ENCODE measurements around the gene SIM2. TPM values are rescaled to one million over a fixed set of nuclear protein-coding genes. Genes with fewer than 3 reads are reported as not detected.

SIM2 gene
- total RNA-seq, 1 donor from 2014 or later: 14.8 TPM

DNA sequence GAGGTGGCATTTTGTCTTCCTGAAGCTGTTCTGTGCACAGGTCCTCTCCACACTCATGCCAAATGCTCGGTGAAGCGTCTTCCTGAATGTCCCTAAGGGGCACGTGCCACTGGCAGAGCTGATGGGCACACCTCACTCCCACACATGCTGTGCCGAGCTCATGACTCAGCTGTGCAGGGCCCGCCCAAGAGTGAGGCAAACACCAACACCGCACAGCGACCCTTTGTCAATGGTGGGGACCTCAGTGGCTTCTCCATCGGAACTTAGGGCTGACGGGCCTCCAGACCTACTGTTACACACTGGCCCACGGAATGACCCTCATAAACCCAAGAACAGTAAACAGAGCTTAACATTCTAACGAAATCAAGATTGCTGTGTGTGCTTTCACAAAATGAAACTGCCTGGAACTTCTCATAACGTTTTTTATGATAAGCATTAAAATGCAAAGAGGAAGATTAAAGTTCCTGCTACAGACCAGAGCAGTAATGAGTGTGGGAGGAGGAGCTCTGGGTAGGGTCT is 89.3 kb downstream of the SIM2 start:
- Mint-ChIP-seq H3K9me3 (no peaks in the 10 kb centered on the region), H3K4me1 (ENCODE audit: unreplicated experiment) (peaks cover 12% of the 10 kb centered on the region), H3K27ac (no peak overlapping the region), H3K27me3 (peaks cover 2% of the 10 kb centered on the region), H3K4me3 (no peak overlapping the region), H3K36me3 (no peaks in the 10 kb centered on the region)
- TF ChIP-seq, protein P1, sequence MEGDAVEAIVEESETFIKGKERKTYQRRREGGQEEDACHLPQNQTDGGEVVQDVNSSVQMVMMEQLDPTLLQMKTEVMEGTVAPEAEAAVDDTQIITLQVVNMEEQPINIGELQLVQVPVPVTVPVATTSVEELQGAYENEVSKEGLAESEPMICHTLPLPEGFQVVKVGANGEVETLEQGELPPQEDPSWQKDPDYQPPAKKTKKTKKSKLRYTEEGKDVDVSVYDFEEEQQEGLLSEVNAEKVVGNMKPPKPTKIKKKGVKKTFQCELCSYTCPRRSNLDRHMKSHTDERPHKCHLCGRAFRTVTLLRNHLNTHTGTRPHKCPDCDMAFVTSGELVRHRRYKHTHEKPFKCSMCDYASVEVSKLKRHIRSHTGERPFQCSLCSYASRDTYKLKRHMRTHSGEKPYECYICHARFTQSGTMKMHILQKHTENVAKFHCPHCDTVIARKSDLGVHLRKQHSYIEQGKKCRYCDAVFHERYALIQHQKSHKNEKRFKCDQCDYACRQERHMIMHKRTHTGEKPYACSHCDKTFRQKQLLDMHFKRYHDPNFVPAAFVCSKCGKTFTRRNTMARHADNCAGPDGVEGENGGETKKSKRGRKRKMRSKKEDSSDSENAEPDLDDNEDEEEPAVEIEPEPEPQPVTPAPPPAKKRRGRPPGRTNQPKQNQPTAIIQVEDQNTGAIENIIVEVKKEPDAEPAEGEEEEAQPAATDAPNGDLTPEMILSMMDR (conservative IDR thresholded peaks at IDR 0.05): no peak
- DNase-seq (ENCODE audit: extremely low spot score, unreplicated experiment): no peak

DNA sequence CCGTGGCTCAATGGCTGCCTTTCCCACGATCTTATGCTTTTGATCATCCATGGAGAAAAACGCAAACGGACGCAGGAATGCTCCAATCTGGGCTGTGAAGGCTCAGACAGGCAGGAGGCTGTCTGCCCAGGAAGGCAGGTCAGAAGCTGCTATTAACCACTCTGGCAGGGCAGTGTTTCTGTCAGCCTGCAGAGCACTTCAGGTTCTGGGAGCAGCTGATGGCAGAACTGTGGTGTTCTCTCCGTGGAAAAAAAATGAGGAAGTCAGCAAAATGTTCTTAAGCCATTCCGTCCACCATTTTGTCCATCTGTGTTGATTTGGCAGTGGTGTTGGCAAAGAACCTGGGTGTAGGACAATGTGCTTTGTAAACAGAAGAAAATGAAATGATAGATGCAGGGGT is 91.7 kb downstream of the SIM2 start:
- Mint-ChIP-seq H3K4me3 (no peak overlapping the region), H3K36me3 (no peaks in the 10 kb centered on the region), H3K27ac (no peak overlapping the region), H3K9me3 (peaks cover 4% of the 10 kb centered on the region), H3K27me3 (peaks cover 2% of the 10 kb centered on the region), H3K4me1 (ENCODE audit: unreplicated experiment) (peaks cover 12% of the 10 kb centered on the region)
- TF ChIP-seq, protein P1 (conservative IDR thresholded peaks at IDR 0.05): no peak
- no peak for DNase-seq (ENCODE audit: extremely low spot score, unreplicated experiment)

DNA sequence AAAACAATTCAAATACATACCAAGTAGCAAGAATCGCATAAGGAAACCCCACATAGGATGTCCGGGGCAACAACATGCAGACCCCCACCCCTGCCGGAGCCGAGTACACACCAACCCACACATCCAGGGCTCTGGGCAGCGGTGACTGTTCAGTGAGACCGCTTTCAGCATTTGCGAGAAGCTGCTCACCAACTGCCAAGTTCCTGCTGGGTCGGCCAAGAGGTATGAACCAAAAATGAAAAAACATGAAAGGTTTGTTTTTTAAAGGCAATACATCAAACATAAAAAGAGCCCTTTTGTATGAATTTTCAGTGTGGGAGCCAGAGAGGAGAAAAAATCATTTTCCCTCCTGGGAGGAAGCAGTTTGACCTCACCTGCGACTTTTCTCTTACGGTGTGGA is 92.3 kb downstream of the SIM2 start:
- no peak for DNase-seq (ENCODE audit: extremely low spot score, unreplicated experiment)
- Mint-ChIP-seq H3K4me3 (no peak overlapping the region), H3K4me1 (ENCODE audit: unreplicated experiment) (peaks cover 12% of the 10 kb centered on the region), H3K9me3 (peaks cover 4% of the 10 kb centered on the region), H3K27me3 (peaks cover 2% of the 10 kb centered on the region), H3K27ac (no peak overlapping the region), H3K36me3 (no peaks in the 10 kb centered on the region)
- TF ChIP-seq, protein P1 (conservative IDR thresholded peaks at IDR 0.05): no peak

DNA sequence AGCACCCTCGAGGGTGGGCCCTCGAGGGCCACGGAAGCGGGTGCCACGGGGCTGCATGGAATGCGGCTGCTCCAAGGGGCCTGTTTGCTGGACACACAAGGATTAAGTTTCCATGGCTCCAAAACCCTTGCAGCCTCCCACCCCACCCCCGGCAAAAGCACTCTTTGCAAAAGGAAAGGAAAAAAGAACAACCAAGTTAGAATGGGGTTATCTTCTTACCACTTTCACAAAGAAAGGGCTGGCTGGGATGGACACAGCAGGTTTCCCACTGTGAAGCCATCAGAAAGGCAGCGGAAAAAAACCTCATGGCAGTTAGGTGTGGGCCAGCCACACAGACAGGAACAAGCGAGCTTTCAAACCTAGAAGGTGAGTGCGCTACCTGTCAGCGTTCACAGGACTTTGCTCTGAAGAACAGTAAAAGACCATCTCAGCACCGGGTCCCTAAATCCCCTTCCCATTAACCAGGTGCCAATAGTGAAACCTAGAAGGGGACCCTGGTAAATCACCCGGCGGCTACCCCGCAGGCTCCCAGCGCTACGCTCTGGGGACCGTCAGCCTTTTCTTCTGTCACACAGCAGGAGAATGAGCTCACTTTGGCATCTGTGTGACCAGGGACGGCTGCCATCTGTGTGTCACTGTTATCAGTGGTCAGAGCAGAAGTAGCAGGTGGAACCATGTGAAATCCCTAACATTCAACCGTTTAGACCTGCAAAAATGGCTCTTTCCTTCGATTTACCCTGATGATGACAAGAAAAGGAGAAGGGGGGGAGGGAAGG is 93.0 kb downstream of the SIM2 start:
- DNase-seq (ENCODE audit: extremely low spot score, unreplicated experiment): no peak
- TF ChIP-seq, protein P1 (conservative IDR thresholded peaks at IDR 0.05): no peak
- H3K36me3 Mint-ChIP-seq: no peaks in the 10 kb centered on the region
- peaks cover 4% of the 10 kb centered on the region for H3K9me3 Mint-ChIP-seq
- H3K27ac Mint-ChIP-seq: no peak overlapping the region
- peaks cover 12% of the 10 kb centered on the region for H3K4me1 Mint-ChIP-seq (ENCODE audit: unreplicated experiment)
- H3K4me3 Mint-ChIP-seq: no peak overlapping the region
- peaks cover 2% of the 10 kb centered on the region for H3K27me3 Mint-ChIP-seq

DNA sequence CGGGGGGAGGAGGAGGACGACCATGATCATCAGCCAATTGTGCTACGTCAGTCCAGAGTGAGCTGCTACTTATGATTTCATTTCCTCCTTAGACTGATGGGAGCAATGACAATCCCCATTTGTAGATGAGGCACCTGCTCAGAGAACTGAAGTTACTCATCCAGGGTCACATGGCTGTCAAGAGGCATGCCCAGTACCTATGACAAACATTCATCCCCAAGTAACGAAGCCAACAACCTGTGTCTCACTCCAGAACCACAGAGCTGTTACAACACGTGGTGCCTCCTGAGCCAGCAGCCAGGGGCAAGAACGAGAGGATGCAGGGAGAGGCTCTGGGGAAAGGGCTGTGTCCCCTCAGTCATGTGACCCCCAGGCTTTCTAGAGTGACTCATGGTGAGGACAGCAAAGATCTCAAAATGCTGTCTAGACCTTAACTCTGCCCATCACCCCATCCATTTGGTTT is 93.6 kb downstream of the SIM2 start:
- Mint-ChIP-seq H3K27me3 (peaks cover 2% of the 10 kb centered on the region), H3K4me3 (no peak overlapping the region), H3K4me1 (ENCODE audit: unreplicated experiment) (peaks cover 12% of the 10 kb centered on the region), H3K9me3 (peaks cover 5% of the 10 kb centered on the region), H3K27ac (no peak overlapping the region), H3K36me3 (no peaks in the 10 kb centered on the region)
- DNase-seq (ENCODE audit: extremely low spot score, unreplicated experiment): no peak
- TF ChIP-seq, protein P1 (conservative IDR thresholded peaks at IDR 0.05): no peak
